Measurements from ENCODE around the gene PROZ.

- no peak for TF ChIP-seq CTCF (IDR thresholded peaks at IDR 0.05; ENCODE audit: low read depth, low read length)
- no peak for TF ChIP-seq EZH2phosphoT487 (IDR thresholded peaks at IDR 0.05; ENCODE audit: low read depth)
These were observed 40.0 kb upstream of the PROZ start for GRCh38 chr13:113118261-113119021.
